Measurements from ENCODE around the gene ANKRD13D.
A peak's percentile ranks its signal among the peaks of the same experiment; 100 is the strongest.

Gene ANKRD13D

GRCh38 chr11:67302571-67303131 is 13.5 kb downstream of the ANKRD13D start:
- no peak for DNase-seq (ENCODE audit: low read depth in 4 of 4, low spot score in 1 of 4)

- peak in 1 of 4 experiments; percentile 18 for DNase-seq (ENCODE audit: low read depth in 4 of 4, low spot score in 1 of 4)
Measured at GRCh38 chr11:67303132-67303834, 14.2 kb downstream of the ANKRD13D start, which contains the start of gene SSH3. Gene SSH3 (plus strand): TSS chr11:67303530. CDS start chr11:67303626, 96 bp downstream.

GRCh38 chr11:67303835-67304411 is 14.8 kb downstream of the ANKRD13D start:
- no peak for DNase-seq (ENCODE audit: low read depth in 4 of 4, low spot score in 1 of 4)

- DNase-seq (ENCODE audit: low read depth in 4 of 4, low spot score in 1 of 4): no peak
Measured at GRCh38 chr11:67304511-67305113, 15.5 kb downstream of the ANKRD13D start.

- no peak for DNase-seq (ENCODE audit: low read depth in 4 of 4, low spot score in 1 of 4)
Measured at GRCh38 chr11:67306769-67307544, 17.9 kb downstream of the ANKRD13D start.

GRCh38 chr11:67307545-67308001 is 18.5 kb downstream of the ANKRD13D start:
- DNase-seq (ENCODE audit: low read depth in 4 of 4, low spot score in 1 of 4): no peak

GRCh38 chr11:67308031-67308866 is 19.1 kb downstream of the ANKRD13D start:
- no peak for DNase-seq (ENCODE audit: low read depth in 4 of 4, low spot score in 1 of 4)

GRCh38 chr11:67309166-67309565 is 20.1 kb downstream of the ANKRD13D start:
- DNase-seq (ENCODE audit: low read depth in 4 of 4, low spot score in 1 of 4): no peak

- no peak for DNase-seq (ENCODE audit: low read depth in 4 of 4, low spot score in 1 of 4)
Measured at GRCh38 chr11:67309661-67310061, 20.6 kb downstream of the ANKRD13D start.

GRCh38 chr11:67310246-67311050 is 21.3 kb downstream of the ANKRD13D start:
- no peak for DNase-seq (ENCODE audit: low read depth in 4 of 4, low spot score in 1 of 4)

- DNase-seq (ENCODE audit: low read depth in 4 of 4, low spot score in 1 of 4): no peak
Measured at GRCh38 chr11:67311051-67311555, 22.0 kb downstream of the ANKRD13D start.

- no peak for DNase-seq (ENCODE audit: low read depth in 4 of 4, low spot score in 1 of 4)
Measured at GRCh38 chr11:67311556-67312082, 22.5 kb downstream of the ANKRD13D start.

- DNase-seq (ENCODE audit: low read depth in 4 of 4, low spot score in 1 of 4): no peak
Measured at GRCh38 chr11:67312187-67313021, 23.3 kb downstream of the ANKRD13D start.

- no peak for DNase-seq (ENCODE audit: low read depth in 4 of 4, low spot score in 1 of 4)
Measured at GRCh38 chr11:67313125-67313890, 24.2 kb downstream of the ANKRD13D start.

GRCh38 chr11:67314218-67314617 is 25.1 kb downstream of the ANKRD13D start:
- DNase-seq (ENCODE audit: low read depth in 4 of 4, low spot score in 1 of 4): no peak

- DNase-seq (ENCODE audit: low read depth in 4 of 4, low spot score in 1 of 4): no peak
Measured at GRCh38 chr11:67315325-67315909, 26.3 kb downstream of the ANKRD13D start.

GRCh38 chr11:67316882-67317204 is 27.7 kb downstream of the ANKRD13D start:
- DNase-seq (ENCODE audit: low read depth in 4 of 4, low spot score in 1 of 4): no peak
